Activated naive CD8-positive, alpha-beta T cell (primary cell): ENCODE measurements around the gene EFCAB5.
"Not testable (repeated sequence)": the region's sequence is repeated elsewhere in the genome, so short reads cannot be mapped to it uniquely, and the experiment has no call there.

Source experiments
- H3K27ac Mint-ChIP-seq: one replicate; pipeline ENCODE4 v1.8.0; 2021; ENCODE audit warnings: mixed read lengths
- H3K27me3 Mint-ChIP-seq: one replicate; pipeline ENCODE4 v1.8.0; 2021; ENCODE audit warnings: mixed read lengths
- H3K36me3 Mint-ChIP-seq: one replicate; pipeline ENCODE4 v1.8.0; 2021; ENCODE audit warnings: mixed read lengths
- H3K4me1 Mint-ChIP-seq: one replicate; pipeline ENCODE4 v1.8.0; 2021; ENCODE audit warnings: low read depth, mixed read lengths
- H3K4me3 Mint-ChIP-seq: one replicate; pipeline ENCODE4 v1.8.0; 2021; ENCODE audit warnings: mild to moderate bottlenecking, mixed read lengths
- H3K9me3 Mint-ChIP-seq: one replicate; pipeline ENCODE4 v1.8.0; 2021; ENCODE audit warnings: low read depth, mixed read lengths

The EFCAB5 gene

GRCh38 chr17:30087431-30087830 lies 146.0 kb downstream of the EFCAB5 start:
- not testable (repeated sequence) for H3K36me3 Mint-ChIP-seq

GRCh38 chr17:30091121-30091670 lies 149.8 kb downstream of the EFCAB5 start:
- peaks cover 11% of the 10 kb centered on the region for H3K27me3 Mint-ChIP-seq
- H3K27ac Mint-ChIP-seq, result no peak overlapping the region
- H3K9me3 Mint-ChIP-seq, result no peaks in the 10 kb centered on the region
- peaks cover 8% of the 10 kb centered on the region for H3K4me1 Mint-ChIP-seq
- H3K4me3 Mint-ChIP-seq, result no peak overlapping the region
- H3K36me3 Mint-ChIP-seq, result no peaks in the 10 kb centered on the region

More at GRCh38 chr17:30087431-30087830, 146.0 kb downstream of the EFCAB5 start:
- H3K27me3 Mint-ChIP-seq, result peaks cover 11% of the 10 kb centered on the region
- H3K27ac Mint-ChIP-seq, H3K4me1 Mint-ChIP-seq, H3K9me3 Mint-ChIP-seq, H3K4me3 Mint-ChIP-seq: not testable (repeated sequence)

- peaks cover 8% of the 10 kb centered on the region for H3K4me1 Mint-ChIP-seq
- H3K9me3 Mint-ChIP-seq, result no peaks in the 10 kb centered on the region
- no peak overlapping the region for H3K4me3 Mint-ChIP-seq
- H3K27ac Mint-ChIP-seq, result no peak overlapping the region
- H3K27me3 Mint-ChIP-seq, result peaks cover 11% of the 10 kb centered on the region
- H3K36me3 Mint-ChIP-seq, result no peaks in the 10 kb centered on the region
Measured at GRCh38 chr17:30091771-30092170, 150.3 kb downstream of the EFCAB5 start.

GRCh38 chr17:30092886-30093285 lies 151.5 kb downstream of the EFCAB5 start:
- Mint-ChIP-seq H3K4me3 (no peak overlapping the region), H3K27me3 (peaks cover 7% of the 10 kb centered on the region), H3K36me3 (no peaks in the 10 kb centered on the region), H3K27ac (no peak overlapping the region), H3K4me1 (peaks cover 8% of the 10 kb centered on the region), H3K9me3 (no peaks in the 10 kb centered on the region)

GRCh38 chr17:30093463-30094147 lies 152.2 kb downstream of the EFCAB5 start:
- Mint-ChIP-seq H3K36me3 (no peaks in the 10 kb centered on the region), H3K27me3 (peaks cover 9% of the 10 kb centered on the region), H3K9me3 (no peaks in the 10 kb centered on the region), H3K4me3 (no peak overlapping the region), H3K27ac (no peak overlapping the region), H3K4me1 (peaks cover 8% of the 10 kb centered on the region)

- Mint-ChIP-seq H3K36me3 (no peaks in the 10 kb centered on the region), H3K27me3 (peaks cover 7% of the 10 kb centered on the region), H3K4me1 (peaks cover 8% of the 10 kb centered on the region), H3K9me3 (no peaks in the 10 kb centered on the region), H3K27ac (no peak overlapping the region), H3K4me3 (no peak overlapping the region)
Measured at GRCh38 chr17:30095507-30096244, 154.2 kb downstream of the EFCAB5 start.

- Mint-ChIP-seq H3K27me3 (peaks cover 6% of the 10 kb centered on the region), H3K27ac (no peak overlapping the region), H3K4me1 (peaks cover 6% of the 10 kb centered on the region), H3K4me3 (no peak overlapping the region), H3K36me3 (no peaks in the 10 kb centered on the region), H3K9me3 (no peaks in the 10 kb centered on the region)
Measured at GRCh38 chr17:30101686-30102390, 160.4 kb downstream of the EFCAB5 start.

GRCh38 chr17:30103921-30104320 lies 162.5 kb downstream of the EFCAB5 start:
- Mint-ChIP-seq H3K9me3 (no peaks in the 10 kb centered on the region), H3K4me1 (peaks cover 6% of the 10 kb centered on the region), H3K27ac (no peak overlapping the region), H3K36me3 (no peaks in the 10 kb centered on the region), H3K4me3 (no peak overlapping the region), H3K27me3 (peaks cover 3% of the 10 kb centered on the region)

- Mint-ChIP-seq H3K36me3 (no peaks in the 10 kb centered on the region), H3K4me3 (peak overlapping the region; percentile 87), H3K27ac (no peak overlapping the region), H3K4me1 (peaks cover 6% of the 10 kb centered on the region), H3K9me3 (no peaks in the 10 kb centered on the region), H3K27me3 (peaks cover 3% of the 10 kb centered on the region)
Measured at GRCh38 chr17:30104575-30105339, 163.3 kb downstream of the EFCAB5 start.

- no peaks in the 10 kb centered on the region for H3K36me3 Mint-ChIP-seq
- no peaks in the 10 kb centered on the region for H3K9me3 Mint-ChIP-seq
- H3K4me1 Mint-ChIP-seq, result peaks cover 18% of the 10 kb centered on the region
- H3K27me3 Mint-ChIP-seq, result no peaks in the 10 kb centered on the region
- H3K27ac Mint-ChIP-seq, result no peak overlapping the region
- H3K4me3 Mint-ChIP-seq, result no peak overlapping the region
Measured at GRCh38 chr17:30112794-30113193, 171.4 kb downstream of the EFCAB5 start.

- H3K27ac Mint-ChIP-seq, result no peak overlapping the region
- H3K27me3 Mint-ChIP-seq, result no peaks in the 10 kb centered on the region
- peaks cover 22% of the 10 kb centered on the region for H3K4me1 Mint-ChIP-seq
- H3K36me3 Mint-ChIP-seq, result no peaks in the 10 kb centered on the region
- no peaks in the 10 kb centered on the region for H3K9me3 Mint-ChIP-seq
- H3K4me3 Mint-ChIP-seq, result no peak overlapping the region
Measured at GRCh38 chr17:30113213-30113612, 171.8 kb downstream of the EFCAB5 start.

GRCh38 chr17:30116345-30116660 lies 174.9 kb downstream of the EFCAB5 start:
- peaks cover 46% of the 10 kb centered on the region for H3K4me1 Mint-ChIP-seq
- no peaks in the 10 kb centered on the region for H3K27me3 Mint-ChIP-seq
- H3K27ac Mint-ChIP-seq, result peak overlapping the region; percentile 98
- peaks cover 2% of the 10 kb centered on the region for H3K36me3 Mint-ChIP-seq
- no peaks in the 10 kb centered on the region for H3K9me3 Mint-ChIP-seq
- H3K4me3 Mint-ChIP-seq, result peak overlapping the region; percentile 97

GRCh38 chr17:30116661-30117551 lies 175.5 kb downstream of the EFCAB5 start, which contains the start of gene NSRP1:
NSRP1 (plus strand) TSS chr17:30116816; CDS start chr17:30116844, 28 bp downstream.
- peaks cover 3% of the 10 kb centered on the region for H3K36me3 Mint-ChIP-seq
- no peaks in the 10 kb centered on the region for H3K9me3 Mint-ChIP-seq
- H3K4me1 Mint-ChIP-seq, result peaks cover 48% of the 10 kb centered on the region
- no peaks in the 10 kb centered on the region for H3K27me3 Mint-ChIP-seq
- H3K27ac Mint-ChIP-seq, result peak within 1 kb of the TSS; percentile 98
- H3K4me3 Mint-ChIP-seq, result peak within 1 kb of the TSS; percentile 97

- no peaks in the 10 kb centered on the region for H3K27me3 Mint-ChIP-seq
- no peaks in the 10 kb centered on the region for H3K9me3 Mint-ChIP-seq
- peaks cover 5% of the 10 kb centered on the region for H3K36me3 Mint-ChIP-seq
- peak overlapping the region; percentile 97 for H3K4me3 Mint-ChIP-seq
- H3K27ac Mint-ChIP-seq, result peak overlapping the region; percentile 98
- H3K4me1 Mint-ChIP-seq, result peaks cover 48% of the 10 kb centered on the region
Measured at GRCh38 chr17:30117675-30118081, 176.2 kb downstream of the EFCAB5 start.
